Chondrocyte (in vitro differentiated cells): Measurements from ENCODE around the gene SLC9A5. TPM values are rescaled to one million over a fixed set of nuclear protein-coding genes. Genes with fewer than 3 reads are reported as not detected.

Experiments
- DNase-seq: peaks from one replicate; pipeline ENCODE4 v3.0.0; 2021; ENCODE audit warnings: mixed read lengths, low spot score
- H3K27ac Mint-ChIP-seq: one replicate; pipeline ENCODE4 v1.8.0; 2021; ENCODE audit warnings: mild to moderate bottlenecking, moderate library complexity, mixed read lengths; ENCODE audit not compliant: unreplicated experiment
- H3K27me3 Mint-ChIP-seq: 2 replicates; pipeline ENCODE4 v1.8.0; 2021; ENCODE audit warnings: low read depth, mixed read lengths
- H3K36me3 Mint-ChIP-seq: 2 replicates; pipeline ENCODE4 v1.8.0; 2021; ENCODE audit warnings: low read depth, mixed read lengths
- H3K4me1 Mint-ChIP-seq: 2 replicates; pipeline ENCODE4 v1.8.0; 2021; ENCODE audit warnings: low read depth, mild to moderate bottlenecking, mixed read lengths
- H3K4me3 Mint-ChIP-seq: one replicate; pipeline ENCODE4 v1.8.0; 2021; ENCODE audit warnings: mild to moderate bottlenecking, moderate library complexity, mixed read lengths; ENCODE audit not compliant: unreplicated experiment
- H3K9me3 Mint-ChIP-seq: 2 replicates; pipeline ENCODE4 v1.8.0; 2021; ENCODE audit warnings: low read depth, mixed read lengths
- long read RNA-seq: library from polyadenylated mRNA; stranded (forward); transcript quantifications from one replicate; pipeline ENCODE4 v2.0.0, GENCODE V29; 2021
- total RNA-seq: library from RNA; stranded (reverse); gene quantifications from 3 replicates; pipeline ENCODE4 v1.2.1, GENCODE V29; 2021
- TF ChIP-seq, protein P1 (sequence below): fragments of 200-600 bp; sonication (generic); IDR thresholded peaks from 2 replicates; pipeline ENCODE4 v1.5.0; 2021; ENCODE audit warnings: antibody characterized with exemption, mild to moderate bottlenecking, moderate library complexity

The SLC9A5 gene
- total RNA-seq: 3.0 to 5.6 TPM (median 3.4 TPM) in 3 replicates
- long read RNA-seq, partial matches to known transcripts: 0 of 8 reads
- long read RNA-seq, other reads (novel, unspliced or antisense): 7 of 8 reads

DNA sequence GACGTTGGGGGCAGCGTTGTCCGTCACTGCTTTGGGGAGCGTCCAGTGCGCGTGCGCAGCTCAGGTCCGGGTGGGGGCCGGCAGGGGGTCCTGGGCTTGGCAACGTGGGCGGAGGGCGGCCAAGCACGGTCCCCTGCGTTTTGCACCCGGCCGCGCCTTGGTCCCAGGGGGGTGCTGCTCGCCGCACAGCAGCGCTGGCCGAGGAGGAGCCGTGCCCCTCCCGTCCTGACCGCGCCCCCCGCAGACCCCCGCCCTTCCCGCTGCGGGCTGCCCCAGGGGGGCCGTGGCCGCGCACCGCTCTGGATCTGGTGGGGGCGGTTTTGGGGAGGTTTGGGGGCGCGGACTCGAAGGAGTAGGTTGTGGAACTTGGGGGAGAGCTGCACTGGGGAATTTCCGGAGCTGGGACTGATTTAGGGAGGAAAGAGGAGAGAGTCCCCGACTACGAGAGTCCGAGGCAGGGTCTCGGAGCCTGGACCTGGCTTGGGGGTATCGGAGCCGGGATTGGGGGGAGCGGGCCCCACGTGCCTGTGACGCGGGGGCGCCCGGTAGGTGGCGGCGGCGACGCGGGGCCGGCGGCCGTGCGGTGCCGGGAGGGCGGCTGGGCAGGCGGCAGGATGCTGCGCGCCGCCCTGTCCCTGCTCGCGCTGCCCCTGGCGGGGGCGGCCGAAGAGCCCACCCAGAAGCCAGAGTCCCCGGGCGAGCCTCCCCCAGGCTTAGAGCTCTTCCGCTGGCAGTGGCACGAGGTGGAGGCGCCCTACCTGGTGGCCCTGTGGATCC is at the start of gene SLC9A5:
SLC9A5 (plus strand) TSS at position 579 of the 777 bp plus-strand sequence; CDS start at position 615, 36 bp downstream.
- no peaks in the 10 kb centered on the region for H3K36me3 Mint-ChIP-seq
- H3K27ac Mint-ChIP-seq: peak within 1 kb of the TSS; percentile 91
- H3K4me1 Mint-ChIP-seq: peaks cover 43% of the 10 kb centered on the region
- DNase-seq: peak; percentile 80
- H3K4me3 Mint-ChIP-seq: peak within 1 kb of the TSS; percentile 84
- H3K27me3 Mint-ChIP-seq: no peaks in the 10 kb centered on the region
- H3K9me3 Mint-ChIP-seq: no peaks in the 10 kb centered on the region
- TF ChIP-seq, protein P1, sequence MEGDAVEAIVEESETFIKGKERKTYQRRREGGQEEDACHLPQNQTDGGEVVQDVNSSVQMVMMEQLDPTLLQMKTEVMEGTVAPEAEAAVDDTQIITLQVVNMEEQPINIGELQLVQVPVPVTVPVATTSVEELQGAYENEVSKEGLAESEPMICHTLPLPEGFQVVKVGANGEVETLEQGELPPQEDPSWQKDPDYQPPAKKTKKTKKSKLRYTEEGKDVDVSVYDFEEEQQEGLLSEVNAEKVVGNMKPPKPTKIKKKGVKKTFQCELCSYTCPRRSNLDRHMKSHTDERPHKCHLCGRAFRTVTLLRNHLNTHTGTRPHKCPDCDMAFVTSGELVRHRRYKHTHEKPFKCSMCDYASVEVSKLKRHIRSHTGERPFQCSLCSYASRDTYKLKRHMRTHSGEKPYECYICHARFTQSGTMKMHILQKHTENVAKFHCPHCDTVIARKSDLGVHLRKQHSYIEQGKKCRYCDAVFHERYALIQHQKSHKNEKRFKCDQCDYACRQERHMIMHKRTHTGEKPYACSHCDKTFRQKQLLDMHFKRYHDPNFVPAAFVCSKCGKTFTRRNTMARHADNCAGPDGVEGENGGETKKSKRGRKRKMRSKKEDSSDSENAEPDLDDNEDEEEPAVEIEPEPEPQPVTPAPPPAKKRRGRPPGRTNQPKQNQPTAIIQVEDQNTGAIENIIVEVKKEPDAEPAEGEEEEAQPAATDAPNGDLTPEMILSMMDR: peak; percentile 63

DNA sequence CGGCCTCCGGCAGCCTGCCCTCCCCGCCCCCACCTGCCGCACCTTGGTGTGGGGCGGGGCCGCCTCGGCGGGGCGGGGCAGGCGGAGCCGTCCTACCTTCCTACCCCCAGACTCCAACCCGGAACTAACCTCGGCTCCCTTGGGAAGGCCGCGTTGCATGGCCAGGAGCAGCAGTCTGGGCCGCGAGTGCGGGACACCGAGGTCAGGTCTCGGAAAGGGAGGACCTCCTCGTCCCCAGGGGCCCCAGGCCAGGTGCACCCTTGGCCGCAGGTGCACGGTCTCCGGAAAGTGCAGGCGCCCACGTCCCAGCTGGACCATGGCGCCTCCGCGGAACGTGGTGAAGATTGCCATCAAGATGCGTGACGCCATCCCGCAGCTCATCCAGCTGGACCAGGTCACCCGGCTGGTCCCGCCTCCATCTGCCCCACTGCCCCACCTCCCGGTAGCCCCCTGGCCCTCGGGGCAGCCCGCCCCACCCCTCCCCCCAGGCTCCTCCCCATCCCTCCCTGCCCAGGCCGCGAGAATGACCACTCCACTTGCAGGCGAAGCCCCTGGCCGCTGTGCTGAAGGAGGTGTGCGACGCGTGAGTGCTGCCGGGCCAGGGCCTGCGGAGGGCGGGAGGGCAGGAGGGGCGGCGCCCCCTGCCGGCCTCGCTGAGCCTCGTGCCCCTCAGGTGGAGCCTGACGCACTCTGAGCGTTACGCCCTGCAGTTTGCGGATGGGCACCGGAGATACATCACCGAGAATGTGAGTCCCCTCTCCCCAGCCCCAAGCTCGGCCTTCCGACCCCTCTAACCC is 49.6 kb upstream of the SLC9A5 start, which contains the start of gene ELMO3:
ELMO3 (plus strand) TSS at position 121 of the 797 bp plus-strand sequence; CDS start at position 317, 196 bp downstream.
- peaks cover 24% of the 10 kb centered on the region for H3K36me3 Mint-ChIP-seq
- no peaks in the 10 kb centered on the region for H3K9me3 Mint-ChIP-seq
- H3K27me3 Mint-ChIP-seq: no peaks in the 10 kb centered on the region
- H3K4me3 Mint-ChIP-seq: no peak within 1 kb of the TSS
- peaks cover 10% of the 10 kb centered on the region for H3K4me1 Mint-ChIP-seq
- TF ChIP-seq, protein P1: peak; percentile 48
- DNase-seq: no peak
- H3K27ac Mint-ChIP-seq: peak within 1 kb of the TSS; percentile 42

DNA sequence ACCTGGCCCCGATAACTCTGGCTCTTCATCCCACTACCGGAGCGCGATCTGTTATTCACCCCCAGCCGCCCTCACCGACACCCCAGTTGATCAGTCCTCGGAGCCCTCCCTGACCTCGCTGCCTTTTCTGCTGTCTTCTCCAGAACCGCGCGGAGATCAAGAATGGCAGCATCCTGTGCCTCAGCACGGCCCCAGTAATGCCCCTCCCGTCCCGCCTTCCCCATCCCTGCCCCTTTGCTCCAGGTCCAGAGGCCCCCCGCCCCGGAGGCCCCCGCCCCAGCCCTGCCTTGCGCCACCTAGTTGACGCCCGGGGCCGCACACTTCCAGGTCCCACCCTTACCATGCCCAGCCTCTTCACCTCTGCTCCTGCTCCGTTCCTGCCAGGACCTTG is 49.0 kb upstream of the SLC9A5 start:
- Mint-ChIP-seq H3K27ac (no peak overlapping the region), H3K36me3 (peaks cover 21% of the 10 kb centered on the region), H3K9me3 (no peaks in the 10 kb centered on the region), H3K4me1 (peaks cover 10% of the 10 kb centered on the region), H3K4me3 (no peak overlapping the region), H3K27me3 (no peaks in the 10 kb centered on the region)
- DNase-seq: no peak
- TF ChIP-seq, protein P1: peak; percentile 20

GRCh38 chr16:67200491-67200890 is 48.3 kb upstream of the SLC9A5 start:
- H3K27me3 Mint-ChIP-seq: no peaks in the 10 kb centered on the region
- no peak overlapping the region for H3K4me3 Mint-ChIP-seq
- H3K27ac Mint-ChIP-seq: no peak overlapping the region
- DNase-seq: no peak
- TF ChIP-seq, protein P1: no peak
- peaks cover 10% of the 10 kb centered on the region for H3K4me1 Mint-ChIP-seq
- H3K9me3 Mint-ChIP-seq: no peaks in the 10 kb centered on the region
- peaks cover 19% of the 10 kb centered on the region for H3K36me3 Mint-ChIP-seq
